GM12878 (cell line): Measurements from ENCODE around the gene ADAP1. TPM values are rescaled to one million over a fixed set of nuclear protein-coding genes. Genes with fewer than 3 reads are reported as not detected.

Experiments used
- ATF7 ChIP-seq: fragments of 450-650 bp; IDR thresholded peaks from 2 replicates; pipeline ENCODE4 v1.6.1; 2016; ENCODE audit warnings: low read depth, mild to moderate bottlenecking
- CBFB ChIP-seq: IDR thresholded peaks from 2 replicates; pipeline ENCODE4 v1.6.1; 2016; ENCODE audit warnings: antibody characterized with exemption, low read depth
- CBX3 ChIP-seq: fragments of 200-600 bp; sonication (generic); IDR thresholded peaks from 2 replicates; pipeline ENCODE4 v1.6.1; 2016; ENCODE audit warnings: low read depth, borderline replicate concordance
- CHD2 ChIP-seq: IDR thresholded peaks from 2 replicates; pipeline ENCODE4 v1.6.1; 2011; ENCODE audit warnings: low read depth, low read length, improper control_type of control experiment, borderline replicate concordance
- CHD4 ChIP-seq: fragments of 200-600 bp; sonication (generic); IDR thresholded peaks from 2 replicates; pipeline ENCODE4 v1.6.1; 2016; ENCODE audit warnings: mild to moderate bottlenecking
- CREB1 ChIP-seq: IDR thresholded peaks from 2 replicates; pipeline ENCODE4 v1.6.1; 2012; ENCODE audit warnings: low read depth, mild to moderate bottlenecking, inconsistent platforms
- CREM ChIP-seq: IDR thresholded peaks from 2 replicates; pipeline ENCODE4 v1.6.1; 2014; ENCODE audit warnings: antibody characterized with exemption, low read depth
- EED ChIP-seq: sonication (generic); IDR thresholded peaks from 2 replicates; pipeline ENCODE4 v1.6.1; 2016; ENCODE audit warnings: antibody characterized with exemption, low read depth
- NBN ChIP-seq: fragments of 450-650 bp; IDR thresholded peaks from 2 replicates; pipeline ENCODE4 v1.6.1; 2016
- POLR2AphosphoS2 ChIP-seq: IDR thresholded peaks from 2 replicates; pipeline ENCODE4 v1.6.1; 2011; ENCODE audit warnings: low read depth, mild to moderate bottlenecking, low read length, improper control_type of control experiment, moderate library complexity
- SP1 ChIP-seq: IDR thresholded peaks from one replicate; pipeline ENCODE4 v1.6.1; 2011; ENCODE audit warnings: low read depth, low read length
- TARDBP ChIP-seq: IDR thresholded peaks from 2 replicates; pipeline ENCODE4 v1.6.1; 2016; ENCODE audit warnings: borderline replicate concordance
- TCF12 ChIP-seq: IDR thresholded peaks from 2 replicates; pipeline ENCODE4 v1.6.1; 2011; ENCODE audit warnings: low read depth, mild to moderate bottlenecking, low read length
- TCF3 ChIP-seq: IDR thresholded peaks from 2 replicates; pipeline ENCODE4 v1.6.1; 2012; ENCODE audit warnings: low read depth, mild to moderate bottlenecking, low read length, borderline replicate concordance; ENCODE audit not compliant: insufficient read depth
- TCF7 ChIP-seq: IDR thresholded peaks from 2 replicates; pipeline ENCODE4 v1.6.1; 2014; ENCODE audit warnings: antibody characterized with exemption, borderline replicate concordance
- polyA plus RNA-seq, 11 experiments: library from polyadenylated mRNA; depleted of rRNA in 4 of 11; unstranded in 6 of 11; stranded (reverse) in 5 of 11; fragments of >200 nt; fragmentation: Nextera tagmentation in 4 of 11; fragmentation: Illumina TruSeq in 1 of 11; extraction: Ambion mirVana in 4 of 11; extraction: Trizol in 1 of 11; gene quantifications; 1 replicate in 1 of 11; 2 replicates in 10 of 11; pipeline versions ENCODE4 v1.2.1 to v1.2.3, GENCODE V29; 2011 to 2016; ENCODE audit warnings: inconsistent platforms in 2 of 11, missing spikeins in 2 of 11, low read depth in 1 of 11
- total RNA-seq, 4 experiments: library from RNA; depleted of rRNA in 3 of 4; stranded (reverse); fragments of >200 nt in 3 of 4; fragmentation: Illumina TruSeq in 1 of 4; extraction: Trizol in 1 of 4; gene quantifications; 2 replicates each; pipeline versions ENCODE4 v1.2.1 to v1.2.3, GENCODE V29; 2013 to 2021
- TF ChIP-seq, protein P1 (sequence below): IDR thresholded peaks from 2 replicates; pipeline ENCODE4 v1.6.1; 2011; ENCODE audit warnings: borderline replicate concordance, low read depth, mild to moderate bottlenecking, moderate library complexity, low read length; ENCODE audit not compliant: insufficient read depth, poor library complexity, severe bottlenecking
- TF ChIP-seq, protein P2 (sequence below): fragments of 450-650 bp; IDR thresholded peaks from 2 replicates; pipeline ENCODE4 v1.6.1; 2017; ENCODE audit warnings: mild to moderate bottlenecking, moderate library complexity
- TF ChIP-seq, protein P3 (sequence below): fragments of 450-650 bp; IDR thresholded peaks from 2 replicates; pipeline ENCODE4 v1.6.1; 2017; ENCODE audit warnings: low read depth, mild to moderate bottlenecking, moderate library complexity
- TF ChIP-seq, protein P4 (sequence below): fragments of 450-650 bp; IDR thresholded peaks from 2 replicates; pipeline ENCODE4 v1.6.1; 2016; ENCODE audit warnings: mild to moderate bottlenecking

Gene ADAP1
- total and polyA plus RNA-seq, 10 of the 15 experiments (the other 5 are each of a cell fraction or from before 2014, with no cell fraction given) = 0.22 to 44.2 (median 22.0) TPM; not detected in 1

DNA sequence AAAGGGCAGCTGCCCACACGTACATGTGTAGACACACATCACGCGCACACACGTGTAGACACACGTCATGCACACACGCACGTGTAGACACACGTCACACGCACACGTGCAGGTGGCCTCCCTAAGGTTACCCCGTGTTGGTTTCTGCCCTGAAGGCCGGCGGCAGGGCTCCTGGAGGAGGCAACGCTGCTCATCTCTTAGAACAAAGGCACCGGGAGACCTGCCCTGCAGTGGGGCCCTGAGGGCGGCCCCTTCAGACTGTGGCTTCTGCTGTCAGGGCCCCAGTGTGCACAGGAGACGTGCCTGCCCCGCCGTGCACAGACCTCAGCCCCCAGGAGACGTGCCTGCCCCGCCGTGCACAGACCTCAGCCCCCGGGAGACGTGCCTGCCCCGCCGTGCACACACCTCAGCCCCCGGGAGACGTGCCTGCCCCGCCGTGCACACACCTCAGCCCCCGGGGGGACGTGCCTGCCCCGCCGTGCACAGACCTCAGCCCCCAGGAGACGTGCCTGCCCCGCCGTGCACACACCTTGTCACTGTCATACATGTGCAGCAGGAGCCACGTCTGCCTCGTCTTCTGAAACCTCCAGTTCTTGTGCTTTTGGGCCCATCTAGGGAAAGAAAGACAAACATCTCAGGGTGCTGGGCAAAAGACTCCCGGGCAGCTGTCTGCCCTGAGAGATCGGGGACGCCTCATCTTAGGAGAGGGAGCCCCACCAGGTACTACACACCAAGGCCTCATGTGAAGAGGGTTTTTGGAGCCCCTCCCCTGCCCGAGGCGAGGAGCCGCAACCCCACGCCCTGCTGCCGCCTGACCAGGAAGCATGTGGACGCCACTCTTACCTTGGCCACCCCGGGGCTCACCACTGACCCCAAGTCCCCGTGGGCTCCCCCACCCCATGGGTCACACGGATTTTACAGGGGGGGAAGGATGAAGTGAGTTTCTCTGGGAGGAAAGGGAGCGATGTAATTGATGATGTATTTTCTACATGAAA lies 45.8 kb upstream of the ADAP1 start (continued):
- TF ChIP-seq, protein P1, sequence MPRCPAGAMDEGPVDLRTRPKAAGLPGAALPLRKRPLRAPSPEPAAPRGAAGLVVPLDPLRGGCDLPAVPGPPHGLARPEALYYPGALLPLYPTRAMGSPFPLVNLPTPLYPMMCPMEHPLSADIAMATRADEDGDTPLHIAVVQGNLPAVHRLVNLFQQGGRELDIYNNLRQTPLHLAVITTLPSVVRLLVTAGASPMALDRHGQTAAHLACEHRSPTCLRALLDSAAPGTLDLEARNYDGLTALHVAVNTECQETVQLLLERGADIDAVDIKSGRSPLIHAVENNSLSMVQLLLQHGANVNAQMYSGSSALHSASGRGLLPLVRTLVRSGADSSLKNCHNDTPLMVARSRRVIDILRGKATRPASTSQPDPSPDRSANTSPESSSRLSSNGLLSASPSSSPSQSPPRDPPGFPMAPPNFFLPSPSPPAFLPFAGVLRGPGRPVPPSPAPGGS = peak; percentile 5
- peak; percentile 95 for TF ChIP-seq CREB1
- TF ChIP-seq POLR2AphosphoS2 = 0 out of 2 replicates have a peak, but pooled peaks have one; percentile 19
- no peak for TF ChIP-seq TCF12
- TF ChIP-seq ATF7 = no peak
- TF ChIP-seq, protein P2, sequence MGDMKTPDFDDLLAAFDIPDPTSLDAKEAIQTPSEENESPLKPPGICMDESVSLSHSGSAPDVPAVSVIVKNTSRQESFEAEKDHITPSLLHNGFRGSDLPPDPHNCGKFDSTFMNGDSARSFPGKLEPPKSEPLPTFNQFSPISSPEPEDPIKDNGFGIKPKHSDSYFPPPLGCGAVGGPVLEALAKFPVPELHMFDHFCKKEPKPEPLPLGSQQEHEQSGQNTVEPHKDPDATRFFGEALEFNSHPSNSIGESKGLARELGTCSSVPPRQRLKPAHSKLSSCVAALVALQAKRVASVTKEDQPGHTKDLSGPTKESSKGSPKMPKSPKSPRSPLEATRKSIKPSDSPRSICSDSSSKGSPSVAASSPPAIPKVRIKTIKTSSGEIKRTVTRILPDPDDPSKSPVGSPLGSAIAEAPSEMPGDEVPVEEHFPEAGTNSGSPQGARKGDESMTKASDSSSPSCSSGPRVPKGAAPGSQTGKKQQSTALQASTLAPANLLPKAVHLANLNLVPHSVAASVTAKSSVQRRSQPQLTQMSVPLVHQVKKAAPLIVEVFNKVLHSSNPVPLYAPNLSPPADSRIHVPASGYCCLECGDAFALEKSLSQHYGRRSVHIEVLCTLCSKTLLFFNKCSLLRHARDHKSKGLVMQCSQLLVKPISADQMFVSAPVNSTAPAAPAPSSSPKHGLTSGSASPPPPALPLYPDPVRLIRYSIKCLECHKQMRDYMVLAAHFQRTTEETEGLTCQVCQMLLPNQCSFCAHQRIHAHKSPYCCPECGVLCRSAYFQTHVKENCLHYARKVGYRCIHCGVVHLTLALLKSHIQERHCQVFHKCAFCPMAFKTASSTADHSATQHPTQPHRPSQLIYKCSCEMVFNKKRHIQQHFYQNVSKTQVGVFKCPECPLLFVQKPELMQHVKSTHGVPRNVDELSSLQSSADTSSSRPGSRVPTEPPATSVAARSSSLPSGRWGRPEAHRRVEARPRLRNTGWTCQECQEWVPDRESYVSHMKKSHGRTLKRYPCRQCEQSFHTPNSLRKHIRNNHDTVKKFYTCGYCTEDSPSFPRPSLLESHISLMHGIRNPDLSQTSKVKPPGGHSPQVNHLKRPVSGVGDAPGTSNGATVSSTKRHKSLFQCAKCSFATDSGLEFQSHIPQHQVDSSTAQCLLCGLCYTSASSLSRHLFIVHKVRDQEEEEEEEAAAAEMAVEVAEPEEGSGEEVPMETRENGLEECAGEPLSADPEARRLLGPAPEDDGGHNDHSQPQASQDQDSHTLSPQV = peak; percentile 26
- TF ChIP-seq TCF3 = peak; percentile 80; the same call in 1 of the 2 replicates
- peak; percentile 91 for TF ChIP-seq CREM
- TF ChIP-seq NBN = 0 out of 2 replicates have a peak, but pooled peaks have one; percentile 25
- no peak for TF ChIP-seq EED
- TF ChIP-seq CBX3 = no peak
- no peak for TF ChIP-seq TARDBP
- TF ChIP-seq CHD2 = peak; percentile 32; the same call in 1 of the 2 replicates
- no peak for TF ChIP-seq CHD4
- TF ChIP-seq, protein P3, sequence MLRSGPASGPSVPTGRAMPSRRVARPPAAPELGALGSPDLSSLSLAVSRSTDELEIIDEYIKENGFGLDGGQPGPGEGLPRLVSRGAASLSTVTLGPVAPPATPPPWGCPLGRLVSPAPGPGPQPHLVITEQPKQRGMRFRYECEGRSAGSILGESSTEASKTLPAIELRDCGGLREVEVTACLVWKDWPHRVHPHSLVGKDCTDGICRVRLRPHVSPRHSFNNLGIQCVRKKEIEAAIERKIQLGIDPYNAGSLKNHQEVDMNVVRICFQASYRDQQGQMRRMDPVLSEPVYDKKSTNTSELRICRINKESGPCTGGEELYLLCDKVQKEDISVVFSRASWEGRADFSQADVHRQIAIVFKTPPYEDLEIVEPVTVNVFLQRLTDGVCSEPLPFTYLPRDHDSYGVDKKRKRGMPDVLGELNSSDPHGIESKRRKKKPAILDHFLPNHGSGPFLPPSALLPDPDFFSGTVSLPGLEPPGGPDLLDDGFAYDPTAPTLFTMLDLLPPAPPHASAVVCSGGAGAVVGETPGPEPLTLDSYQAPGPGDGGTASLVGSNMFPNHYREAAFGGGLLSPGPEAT = no peak
- TF ChIP-seq, protein P4, sequence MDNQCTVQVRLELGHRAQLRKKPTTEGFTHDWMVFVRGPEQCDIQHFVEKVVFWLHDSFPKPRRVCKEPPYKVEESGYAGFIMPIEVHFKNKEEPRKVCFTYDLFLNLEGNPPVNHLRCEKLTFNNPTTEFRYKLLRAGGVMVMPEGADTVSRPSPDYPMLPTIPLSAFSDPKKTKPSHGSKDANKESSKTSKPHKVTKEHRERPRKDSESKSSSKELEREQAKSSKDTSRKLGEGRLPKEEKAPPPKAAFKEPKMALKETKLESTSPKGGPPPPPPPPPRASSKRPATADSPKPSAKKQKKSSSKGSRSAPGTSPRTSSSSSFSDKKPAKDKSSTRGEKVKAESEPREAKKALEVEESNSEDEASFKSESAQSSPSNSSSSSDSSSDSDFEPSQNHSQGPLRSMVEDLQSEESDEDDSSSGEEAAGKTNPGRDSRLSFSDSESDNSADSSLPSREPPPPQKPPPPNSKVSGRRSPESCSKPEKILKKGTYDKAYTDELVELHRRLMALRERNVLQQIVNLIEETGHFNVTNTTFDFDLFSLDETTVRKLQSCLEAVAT = peak; percentile 86
- no peak for TF ChIP-seq TCF7
- no peak for TF ChIP-seq CBFB
- TF ChIP-seq SP1 = peak; percentile 9
- TF ChIP-seq, all 136 proteins: peak for 20
